ENCODE measurements around the gene WNT11. TPM values are rescaled to one million over a fixed set of nuclear protein-coding genes. Genes with fewer than 3 reads are reported as not detected.

WNT11 gene
- total RNA-seq, 2 experiments from 2014 or later: 1.4 to 2.1 TPM

- H3K36me3 Mint-ChIP-seq: no peaks in the 10 kb centered on the region
- no peak overlapping the region for H3K4me3 Mint-ChIP-seq
- DNase-seq (no peak), ATAC-seq (ENCODE audit: low read depth) (no peak)
- POLR2A ChIA-PET: no interaction called here
- H3K27me3 Mint-ChIP-seq: no peaks in the 10 kb centered on the region
- H3K9me3 Mint-ChIP-seq: no peaks in the 10 kb centered on the region
- no peak overlapping the region for H3K27ac Mint-ChIP-seq
- peaks cover 2% of the 10 kb centered on the region for H3K4me1 Mint-ChIP-seq
These were observed 8.2 kb downstream of the WNT11 start for GRCh38 chr11:76197941-76198640.

GRCh38 chr11:76197332-76197731, 9.0 kb downstream of the WNT11 start:
- Mint-ChIP-seq H3K27ac (no peak overlapping the region), H3K36me3 (no peaks in the 10 kb centered on the region), H3K9me3 (no peaks in the 10 kb centered on the region), H3K4me1 (peaks cover 3% of the 10 kb centered on the region), H3K27me3 (no peaks in the 10 kb centered on the region), H3K4me3 (no peak overlapping the region)
- POLR2A ChIA-PET: no interaction called here
- DNase-seq (no peak), ATAC-seq (ENCODE audit: low read depth) (no peak)

- ATAC-seq (ENCODE audit: low read depth) (no peak), DNase-seq (no peak)
- H3K27me3 Mint-ChIP-seq: no peaks in the 10 kb centered on the region
- H3K36me3 Mint-ChIP-seq: no peaks in the 10 kb centered on the region
- H3K4me1 Mint-ChIP-seq: peaks cover 3% of the 10 kb centered on the region
- no peak overlapping the region for H3K4me3 Mint-ChIP-seq
- POLR2A ChIA-PET: no interaction called here
- no peaks in the 10 kb centered on the region for H3K9me3 Mint-ChIP-seq
- no peak overlapping the region for H3K27ac Mint-ChIP-seq
These were observed 9.5 kb downstream of the WNT11 start for GRCh38 chr11:76196849-76197248.

- ATAC-seq (ENCODE audit: low read depth): no peak
- Mint-ChIP-seq H3K36me3 (no peaks in the 10 kb centered on the region), H3K9me3 (no peaks in the 10 kb centered on the region), H3K4me1 (peaks cover 1% of the 10 kb centered on the region), H3K27me3 (no peaks in the 10 kb centered on the region), H3K27ac (no peak overlapping the region), H3K4me3 (no peak overlapping the region)
- POLR2A ChIA-PET: no interaction called here
- no peak for DNase-seq
These were observed 11.2 kb downstream of the WNT11 start for GRCh38 chr11:76194872-76195668.

GRCh38 chr11:76193219-76193618, 13.1 kb downstream of the WNT11 start:
- Mint-ChIP-seq H3K36me3 (no peaks in the 10 kb centered on the region), H3K4me3 (no peak overlapping the region), H3K4me1 (peaks cover 1% of the 10 kb centered on the region), H3K27me3 (no peaks in the 10 kb centered on the region), H3K9me3 (no peaks in the 10 kb centered on the region), H3K27ac (no peak overlapping the region)
- POLR2A ChIA-PET: no interaction called here
- DNase-seq (no peak), ATAC-seq (ENCODE audit: low read depth) (no peak)

- Mint-ChIP-seq H3K4me3 (no peak overlapping the region), H3K36me3 (no peaks in the 10 kb centered on the region), H3K27me3 (no peaks in the 10 kb centered on the region), H3K27ac (no peak overlapping the region), H3K4me1 (peaks cover 1% of the 10 kb centered on the region), H3K9me3 (no peaks in the 10 kb centered on the region)
- no peak for ATAC-seq (ENCODE audit: low read depth)
- no peak for DNase-seq
- POLR2A ChIA-PET: no interaction called here
These were observed 15.9 kb downstream of the WNT11 start for GRCh38 chr11:76190376-76190775.

GRCh38 chr11:76189682-76190081, 16.6 kb downstream of the WNT11 start:
- POLR2A ChIA-PET: no interaction called here
- Mint-ChIP-seq H3K27me3 (no peaks in the 10 kb centered on the region), H3K9me3 (no peaks in the 10 kb centered on the region), H3K4me1 (peaks cover 1% of the 10 kb centered on the region), H3K36me3 (no peaks in the 10 kb centered on the region), H3K27ac (no peak overlapping the region), H3K4me3 (no peak overlapping the region)
- DNase-seq (no peak), ATAC-seq (ENCODE audit: low read depth) (no peak)

GRCh38 chr11:76188873-76189272, 17.4 kb downstream of the WNT11 start:
- Mint-ChIP-seq H3K4me1 (peaks cover 1% of the 10 kb centered on the region), H3K27ac (no peak overlapping the region), H3K27me3 (no peaks in the 10 kb centered on the region), H3K4me3 (no peak overlapping the region), H3K9me3 (no peaks in the 10 kb centered on the region), H3K36me3 (no peaks in the 10 kb centered on the region)
- POLR2A ChIA-PET: no interaction called here
- no peak for DNase-seq
- ATAC-seq (ENCODE audit: low read depth): no peak

- Mint-ChIP-seq H3K4me1 (no peaks in the 10 kb centered on the region), H3K4me3 (no peak overlapping the region), H3K36me3 (no peaks in the 10 kb centered on the region), H3K27me3 (no peaks in the 10 kb centered on the region), H3K9me3 (no peaks in the 10 kb centered on the region), H3K27ac (no peak overlapping the region)
- DNase-seq: no peak
- POLR2A ChIA-PET: no interaction called here
- no peak for ATAC-seq (ENCODE audit: low read depth)
These were observed 19.5 kb downstream of the WNT11 start for GRCh38 chr11:76186776-76187279.

GRCh38 chr11:76185931-76186401, 20.3 kb downstream of the WNT11 start:
- no peaks in the 10 kb centered on the region for H3K9me3 Mint-ChIP-seq
- H3K27ac Mint-ChIP-seq: no peak overlapping the region
- no peaks in the 10 kb centered on the region for H3K36me3 Mint-ChIP-seq
- DNase-seq (no peak), ATAC-seq (ENCODE audit: low read depth) (no peak)
- no peaks in the 10 kb centered on the region for H3K27me3 Mint-ChIP-seq
- no peak overlapping the region for H3K4me3 Mint-ChIP-seq
- no peaks in the 10 kb centered on the region for H3K4me1 Mint-ChIP-seq
- POLR2A ChIA-PET: no interaction called here

- no peaks in the 10 kb centered on the region for H3K27me3 Mint-ChIP-seq
- no peak overlapping the region for H3K27ac Mint-ChIP-seq
- no peak for ATAC-seq (ENCODE audit: low read depth)
- H3K4me1 Mint-ChIP-seq: no peaks in the 10 kb centered on the region
- POLR2A ChIA-PET: no interaction called here
- DNase-seq: no peak
- no peak overlapping the region for H3K4me3 Mint-ChIP-seq
- no peaks in the 10 kb centered on the region for H3K9me3 Mint-ChIP-seq
- no peaks in the 10 kb centered on the region for H3K36me3 Mint-ChIP-seq
These were observed 20.8 kb downstream of the WNT11 start for GRCh38 chr11:76185511-76185910.

- POLR2A ChIA-PET: no interaction called here
- Mint-ChIP-seq H3K27me3 (no peaks in the 10 kb centered on the region), H3K36me3 (no peaks in the 10 kb centered on the region), H3K27ac (no peak overlapping the region), H3K4me1 (no peaks in the 10 kb centered on the region), H3K9me3 (no peaks in the 10 kb centered on the region), H3K4me3 (no peak overlapping the region)
- DNase-seq (no peak), ATAC-seq (ENCODE audit: low read depth) (no peak)
These were observed 21.7 kb downstream of the WNT11 start for GRCh38 chr11:76184551-76184993.

GRCh38 chr11:76181371-76181770, 24.9 kb downstream of the WNT11 start:
- Mint-ChIP-seq H3K36me3 (no peaks in the 10 kb centered on the region), H3K9me3 (no peaks in the 10 kb centered on the region), H3K4me1 (no peaks in the 10 kb centered on the region), H3K27me3 (no peaks in the 10 kb centered on the region), H3K27ac (no peak overlapping the region), H3K4me3 (no peak overlapping the region)
- ATAC-seq (ENCODE audit: low read depth) (no peak), DNase-seq (no peak)
- POLR2A ChIA-PET: no interaction called here

GRCh38 chr11:76179147-76179546, 27.2 kb downstream of the WNT11 start:
- H3K27me3 Mint-ChIP-seq: no peaks in the 10 kb centered on the region
- POLR2A ChIA-PET: no interaction called here
- DNase-seq (no peak), ATAC-seq (ENCODE audit: low read depth) (no peak)
- H3K4me1 Mint-ChIP-seq: peaks cover 4% of the 10 kb centered on the region
- H3K27ac Mint-ChIP-seq: no peak overlapping the region
- H3K36me3 Mint-ChIP-seq: no peaks in the 10 kb centered on the region
- H3K4me3 Mint-ChIP-seq: no peak overlapping the region
- no peaks in the 10 kb centered on the region for H3K9me3 Mint-ChIP-seq
